IMR-90 (cell line): ENCODE results near the gene MPIG6B. TPM values are rescaled to one million over a fixed set of nuclear protein-coding genes. Genes with fewer than 3 reads are reported as not detected.

Experiments
- ATAC-seq: fragments of 200-7000 bp; cut with Tn5 transposase; 2 replicates; pipeline ENCODE4 v1.9.1; 2020; ENCODE audit warnings: low read depth, mild to moderate bottlenecking, moderate library complexity
- BruUV-seq: library from RNA; stranded (reverse); fragments of 400-500 nt; replicated peaks from 2 replicates; lab custom pipeline; 2021; lab: Mats Ljungman, UMichigan
- CTCF ChIA-PET: fragments of 300-600 bp; formaldehyde crosslinking; extraction: SDS; loops from one replicate; lab custom pipeline; 2021; ENCODE audit warnings: antibody characterized with exemption; lab: Yijun Ruan, JAX
- POLR2A ChIA-PET: fragments of 300-600 bp; sonication (Branson Sonifier 250); formaldehyde crosslinking; loops from one replicate; lab custom pipeline; 2022; ENCODE audit warnings: antibody characterized with exemption; ENCODE audit not compliant: unreplicated experiment; lab: Charles Lee
- DNase-seq: peaks from one replicate; pipeline ENCODE4 v3.0.0; 2013
- H2AFZ ChIP-seq: replicated peaks from 2 replicates; pipeline ENCODE3; 2013; ENCODE audit warnings: low read length, mild to moderate bottlenecking; ENCODE audit not compliant: poor library complexity
- H2AK5ac ChIP-seq: 2 replicates; pipeline ENCODE4 v1.6.1; 2013; ENCODE audit warnings: low read depth, low read length, inconsistent platforms
- H2AK9ac ChIP-seq: replicated peaks from 2 replicates; pipeline ENCODE3; 2013; ENCODE audit warnings: mild to moderate bottlenecking, low read depth, low read length, moderate library complexity; ENCODE audit not compliant: poor library complexity
- H2BK120ac ChIP-seq: 2 replicates; pipeline ENCODE4 v1.6.1; 2013; ENCODE audit warnings: low read depth, low read length, inconsistent platforms
- H2BK15ac ChIP-seq: 3 replicates; pipeline ENCODE4 v1.6.1; 2013; ENCODE audit warnings: low read depth, low read length, inconsistent platforms
- H2BK20ac ChIP-seq: 2 replicates; pipeline ENCODE4 v1.6.1; 2013; ENCODE audit warnings: low read depth, mild to moderate bottlenecking, inconsistent platforms, low read length, moderate library complexity
- H2BK5ac ChIP-seq: 2 replicates; pipeline ENCODE4 v1.6.1; 2013; ENCODE audit warnings: mild to moderate bottlenecking, low read depth, low read length, inconsistent platforms; ENCODE audit not compliant: poor library complexity, severe bottlenecking
- H3K14ac ChIP-seq: replicated peaks from 2 replicates; pipeline ENCODE4 v1.6.1; 2013; ENCODE audit warnings: low read depth, low read length, inconsistent platforms
- H3K18ac ChIP-seq: 2 replicates; pipeline ENCODE4 v1.6.1; 2013; ENCODE audit warnings: low read depth, low read length, control low read depth
- H3K23ac ChIP-seq: 2 replicates; pipeline ENCODE4 v1.6.1; 2013; ENCODE audit warnings: low read depth, low read length, inconsistent platforms
- H3K27ac ChIP-seq: 2 replicates; pipeline ENCODE4 v1.5.1; 2013; ENCODE audit warnings: mild to moderate bottlenecking, control low read depth, low read length; ENCODE audit not compliant: insufficient read depth
- H3K27me3 ChIP-seq: 2 replicates; pipeline ENCODE4 v1.6.1; 2013; ENCODE audit warnings: low read length; ENCODE audit not compliant: control insufficient read depth, insufficient read depth
- H3K36me3 ChIP-seq: 2 replicates; pipeline ENCODE4 v1.6.1; 2013; ENCODE audit warnings: low read length, mixed read lengths; ENCODE audit not compliant: control insufficient read depth, insufficient read depth
- H3K4ac ChIP-seq: 2 replicates; pipeline ENCODE4 v1.6.1; 2013; ENCODE audit warnings: low read depth, low read length, inconsistent platforms
- H3K4me1 ChIP-seq: 2 replicates; pipeline ENCODE4 v1.6.1; 2013; ENCODE audit warnings: low read length, mixed read lengths; ENCODE audit not compliant: control insufficient read depth, insufficient read depth
- H3K4me2 ChIP-seq: 2 replicates; pipeline ENCODE4 v1.6.1; 2013; ENCODE audit warnings: low read depth, mild to moderate bottlenecking, control low read depth, low read length, moderate library complexity
- H3K4me3 ChIP-seq: 2 replicates; pipeline ENCODE4 v1.5.1; 2013; ENCODE audit warnings: low read depth, mild to moderate bottlenecking, control low read depth, low read length, moderate library complexity; ENCODE audit not compliant: insufficient read depth
- H3K56ac ChIP-seq: 2 replicates; pipeline ENCODE4 v1.6.1; 2013; ENCODE audit warnings: low read length, inconsistent platforms; ENCODE audit not compliant: insufficient read depth; ENCODE audit errors: extremely low read depth
- H3K79me1 ChIP-seq, 2 experiments: 2 replicates each; pipeline ENCODE4 v1.6.1; 2013; ENCODE audit warnings: low read length in 2 of 2, inconsistent platforms in 1 of 2, low read depth in 1 of 2
- H3K9ac ChIP-seq: 2 replicates; pipeline ENCODE4 v1.6.1; 2013; ENCODE audit warnings: low read depth, low read length, control low read depth
- H3K9me1 ChIP-seq: 2 replicates; pipeline ENCODE4 v1.6.1; 2013; ENCODE audit warnings: low read length, inconsistent platforms; ENCODE audit not compliant: insufficient read depth
- H3K9me3 ChIP-seq: 2 replicates; pipeline ENCODE4 v1.6.1; 2013; ENCODE audit warnings: low read length; ENCODE audit not compliant: control insufficient read depth, insufficient read depth
- H4K20me1 ChIP-seq: 2 replicates; pipeline ENCODE4 v1.6.1; 2013; ENCODE audit warnings: low read length, inconsistent platforms; ENCODE audit not compliant: insufficient read depth
- H4K5ac ChIP-seq: 2 replicates; pipeline ENCODE4 v1.6.1; 2013; ENCODE audit warnings: mild to moderate bottlenecking, low read depth, low read length, control low read depth
- H4K8ac ChIP-seq, 2 experiments: 2 replicates each; pipeline ENCODE4 v1.6.1; 2013; ENCODE audit warnings: low read depth in 2 of 2, low read length in 2 of 2, control low read depth in 1 of 2, inconsistent platforms in 1 of 2
- H4K91ac ChIP-seq: 2 replicates; pipeline ENCODE4 v1.6.1; 2013; ENCODE audit warnings: low read depth, low read length, inconsistent platforms; ENCODE audit not compliant: insufficient read depth
- CEBPB ChIP-seq: IDR thresholded peaks from 2 replicates; pipeline ENCODE4 v1.6.1; 2012; ENCODE audit warnings: low read depth, low read length, improper control_type of control experiment
- CHD1 ChIP-seq: IDR thresholded peaks from 2 replicates; pipeline ENCODE4 v1.6.1; 2012; ENCODE audit warnings: low read depth, low read length, improper control_type of control experiment
- CTCF ChIP-seq: conservative IDR thresholded peaks from 2 replicates; pipeline ENCODE4 v1.5.1; 2012; ENCODE audit warnings: mild to moderate bottlenecking, low read depth, low read length, improper control_type of control experiment
- FOS ChIP-seq: fragments of 150-350 bp; IDR thresholded peaks from 2 replicates; pipeline ENCODE4 v1.6.1; 2016; ENCODE audit warnings: low read depth, low read length
- MAZ ChIP-seq: IDR thresholded peaks from 2 replicates; pipeline ENCODE4 v1.6.1; 2012; ENCODE audit warnings: low read depth, mild to moderate bottlenecking, low read length, improper control_type of control experiment, moderate library complexity, borderline replicate concordance
- RCOR1 ChIP-seq: IDR thresholded peaks from 2 replicates; pipeline ENCODE4 v1.6.1; 2012; ENCODE audit warnings: mild to moderate bottlenecking, low read length, improper control_type of control experiment; ENCODE audit not compliant: insufficient replicate concordance
- SMC3 ChIP-seq: fragments of 150-350 bp; IDR thresholded peaks from 2 replicates; pipeline ENCODE4 v1.6.1; 2016; ENCODE audit warnings: low read depth, mild to moderate bottlenecking, antibody characterized with exemption, low read length, moderate library complexity
- WGBS, 2 experiments: methylation state at CpG; one replicate each; pipeline versions ENCODE4 v1.1.5 to v1.1.7; 2013; ENCODE audit warnings: missing lambda C conversion rate in 2 of 2; ENCODE audit not compliant: insufficient read length in 1 of 2; ENCODE audit errors: extremely low coverage in 2 of 2; 5-methylcytosine and 5-hydroxymethylcytosine counted together
- dilution Hi-C: fragments of 300-500 bp; cut with HindIII; formaldehyde crosslinking; loops from one replicate; pipeline ENCODE4 v1.14.3; 2018; ENCODE audit warnings: low sequenced_read_pairs; ENCODE audit not compliant: unreplicated experiment
- in situ Hi-C: fragments of 300-500 bp; cut with MboI; formaldehyde crosslinking; loops from 3 replicates; pipeline ENCODE4 v1.14.3; 2019; ENCODE audit warnings: low sequenced_read_pairs, inconsistent platforms, mixed read lengths
- intact Hi-C: fragments of 100-400 bp; cut with micrococcal nuclease; formaldehyde crosslinking; loops from 2 replicates; pipeline ENCODE4 v1.10.0; 2022
- polyA plus RNA-seq, 3 experiments: library from polyadenylated mRNA; depleted of rRNA; stranded (reverse); fragments of >200 nt; gene quantifications; 2 replicates each; pipeline ENCODE4 v1.2.3, GENCODE V29; 2012; ENCODE audit warnings: low replicate concordance in 1 of 3
- total RNA-seq: library from RNA; depleted of rRNA; stranded (reverse); fragments of >200 nt; gene quantifications from 2 replicates; pipeline ENCODE4 v1.2.3, GENCODE V29; 2012

The MPIG6B gene
- total and polyA plus RNA-seq, 2 of the 4 experiments (the other 2 are of a cell fraction) = not detected

- no TSS peak for BruUV-seq
These were observed 35.1 kb upstream of the MPIG6B start for GRCh38 chr6:31687860-31688693.

More at GRCh38 chr6:31687860-31688693, 35.1 kb upstream of the MPIG6B start:
- Histone ChIP-seq H3K4ac (no peak overlapping the region), H3K14ac (no peak overlapping the region), H3K9ac (no peak overlapping the region), H3K4me2 (no peak overlapping the region), H4K8ac (no peak overlapping the region), H2BK20ac (no peak overlapping the region), H2BK120ac (no peak overlapping the region), H3K36me3 (peaks cover 62% of the 10 kb centered on the region), H3K4me3 (no peak overlapping the region), H3K18ac (no peak overlapping the region), H2AK5ac (no peak overlapping the region), H3K79me1 (peaks cover 0 to 2% of the 10 kb centered on the region in 2 experiments; a peak in 1 of 4 replicates), H3K56ac (no peak overlapping the region), H3K4me1 (peaks cover 3% of the 10 kb centered on the region; the same call in 1 of the 2 replicates), H3K27ac (no peak overlapping the region), H2AK9ac (no peak overlapping the region), H2BK5ac (no peak overlapping the region), H4K5ac (no peak overlapping the region), H2BK15ac (no peak overlapping the region), H3K9me1 (0 out of 2 replicates have a peak, but pooled peaks cover 5% of the 10 kb centered on the region), H3K23ac (no peak overlapping the region), H4K91ac (no peak overlapping the region), H4K20me1 (no peaks in the 10 kb centered on the region), H3K27me3 (no peaks in the 10 kb centered on the region), H2AFZ (no peak overlapping the region), H3K9me3 (no peaks in the 10 kb centered on the region)
- intact Hi-C loops = no loop called here
- no CpG with 5 or more reads among the region's 14 CpGs for WGBS, 2 experiments
- in situ Hi-C loops = loop anchor here (10.0 kb wide), 2 partner anchors 147 to 257 kb away; partner anchors contain the start of gene CFB
- ATAC-seq (no peak), DNase-seq (no peak)
- TF ChIP-seq SMC3 = no peak
- no peak for TF ChIP-seq MAZ
- no peak for TF ChIP-seq CEBPB
- TF ChIP-seq CHD1 = no peak
- no peak for TF ChIP-seq RCOR1
- no peak for TF ChIP-seq FOS
- no peak for TF ChIP-seq CTCF
- ChIA-PET POLR2A (no interaction called here), CTCF (no interaction called here)
- dilution Hi-C loops = no loop called here
